Bronchial epithelial cell (primary cell): Measurements from ENCODE around the gene HTR6. TPM values are rescaled to one million over a fixed set of nuclear protein-coding genes. Genes with fewer than 3 reads are reported as not detected.

ENCODE experiments used
- DNase-seq: peaks from one replicate; pipeline ENCODE4 v3.0.0-alpha.2; 2010; ENCODE audit warnings: low read depth
- FAIRE-seq: peaks from 2 replicates; lab custom pipeline; 2011; peaks lifted over from hg19 to GRCh38; lab: Jason Lieb, UNC
- H3K27me3 ChIP-seq: 2 replicates; pipeline ENCODE4 v1.5.1; 2011; ENCODE audit warnings: low read length; ENCODE audit not compliant: control insufficient read depth, insufficient read depth
- H3K36me3 ChIP-seq: 2 replicates; pipeline ENCODE4 v1.5.1; 2011; ENCODE audit warnings: low read length; ENCODE audit not compliant: control insufficient read depth, insufficient read depth
- H3K4me3 ChIP-seq: 2 replicates; pipeline ENCODE4 v1.5.1; 2011; ENCODE audit warnings: mild to moderate bottlenecking, low read depth, low read length, control low read depth
- total RNA-seq: library from RNA; depleted of rRNA; stranded (reverse); fragments of >200 nt; gene quantifications from 2 replicates; pipeline ENCODE4 v1.2.1, GENCODE V29; 2014
- TF ChIP-seq, protein P1 (sequence below): IDR thresholded peaks from 2 replicates; pipeline ENCODE4 v1.5.1; 2011; ENCODE audit warnings: mild to moderate bottlenecking, moderate library complexity, low read length, control low read depth, inconsistent platforms; ENCODE audit not compliant: insufficient read depth, severe bottlenecking

Gene HTR6
- total RNA-seq, 1 donor from 2014 or later = not detected

DNA sequence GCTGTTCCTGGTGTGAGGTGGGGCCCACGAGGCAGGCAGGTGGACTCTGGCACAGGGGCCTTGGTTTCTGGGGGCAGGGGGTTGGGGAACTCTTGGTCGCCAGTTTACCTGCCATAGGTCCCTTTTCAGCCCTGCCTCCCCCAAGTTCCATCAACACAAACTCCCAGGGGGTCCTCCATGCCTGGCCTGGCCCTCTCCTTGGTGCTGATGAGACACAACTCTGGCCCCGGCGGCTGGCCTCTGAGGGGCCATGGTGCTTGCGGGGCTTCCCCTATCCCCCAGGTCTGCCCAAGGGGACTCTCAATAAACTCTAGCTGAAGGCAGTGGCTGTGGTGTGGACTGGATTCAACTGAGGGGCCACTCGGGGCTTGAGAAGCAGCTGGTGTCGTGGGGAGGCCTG lies 16.0 kb downstream of the HTR6 start:
- FAIRE-seq = no peak
- no peaks in the 10 kb centered on the region for H3K36me3 ChIP-seq

DNA sequence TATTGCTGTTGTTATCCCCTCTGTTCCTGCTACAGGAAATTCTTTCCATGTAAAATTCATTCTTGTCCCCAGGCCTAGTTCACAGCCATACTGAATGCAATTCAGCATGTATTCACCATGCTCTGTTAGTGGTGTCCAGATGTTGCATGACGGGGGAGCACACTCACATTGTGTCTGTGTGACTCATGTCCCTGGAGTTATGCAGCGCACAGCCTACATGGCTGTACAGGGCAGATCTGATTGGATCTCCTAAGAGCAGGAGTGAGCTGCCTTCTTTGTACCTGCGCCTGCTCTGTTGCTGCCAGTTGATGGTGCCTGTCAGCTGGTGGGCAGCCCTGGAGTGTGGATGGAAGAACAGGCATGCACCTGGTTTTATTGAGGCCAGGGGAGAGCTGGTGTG lies 17.6 kb downstream of the HTR6 start:
- TF ChIP-seq, protein P1, sequence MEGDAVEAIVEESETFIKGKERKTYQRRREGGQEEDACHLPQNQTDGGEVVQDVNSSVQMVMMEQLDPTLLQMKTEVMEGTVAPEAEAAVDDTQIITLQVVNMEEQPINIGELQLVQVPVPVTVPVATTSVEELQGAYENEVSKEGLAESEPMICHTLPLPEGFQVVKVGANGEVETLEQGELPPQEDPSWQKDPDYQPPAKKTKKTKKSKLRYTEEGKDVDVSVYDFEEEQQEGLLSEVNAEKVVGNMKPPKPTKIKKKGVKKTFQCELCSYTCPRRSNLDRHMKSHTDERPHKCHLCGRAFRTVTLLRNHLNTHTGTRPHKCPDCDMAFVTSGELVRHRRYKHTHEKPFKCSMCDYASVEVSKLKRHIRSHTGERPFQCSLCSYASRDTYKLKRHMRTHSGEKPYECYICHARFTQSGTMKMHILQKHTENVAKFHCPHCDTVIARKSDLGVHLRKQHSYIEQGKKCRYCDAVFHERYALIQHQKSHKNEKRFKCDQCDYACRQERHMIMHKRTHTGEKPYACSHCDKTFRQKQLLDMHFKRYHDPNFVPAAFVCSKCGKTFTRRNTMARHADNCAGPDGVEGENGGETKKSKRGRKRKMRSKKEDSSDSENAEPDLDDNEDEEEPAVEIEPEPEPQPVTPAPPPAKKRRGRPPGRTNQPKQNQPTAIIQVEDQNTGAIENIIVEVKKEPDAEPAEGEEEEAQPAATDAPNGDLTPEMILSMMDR = no peak
- Histone ChIP-seq H3K36me3 (no peaks in the 10 kb centered on the region), H3K4me3 (no peak overlapping the region), H3K27me3 (no peaks in the 10 kb centered on the region)
- DNase-seq (peak; percentile 70), FAIRE-seq (no peak)

More for the DNA sequence above, 16.0 kb downstream of the HTR6 start:
- DNase-seq = no peak
- TF ChIP-seq, protein P1 = no peak
- no peak overlapping the region for H3K4me3 ChIP-seq
- no peaks in the 10 kb centered on the region for H3K27me3 ChIP-seq

DNA sequence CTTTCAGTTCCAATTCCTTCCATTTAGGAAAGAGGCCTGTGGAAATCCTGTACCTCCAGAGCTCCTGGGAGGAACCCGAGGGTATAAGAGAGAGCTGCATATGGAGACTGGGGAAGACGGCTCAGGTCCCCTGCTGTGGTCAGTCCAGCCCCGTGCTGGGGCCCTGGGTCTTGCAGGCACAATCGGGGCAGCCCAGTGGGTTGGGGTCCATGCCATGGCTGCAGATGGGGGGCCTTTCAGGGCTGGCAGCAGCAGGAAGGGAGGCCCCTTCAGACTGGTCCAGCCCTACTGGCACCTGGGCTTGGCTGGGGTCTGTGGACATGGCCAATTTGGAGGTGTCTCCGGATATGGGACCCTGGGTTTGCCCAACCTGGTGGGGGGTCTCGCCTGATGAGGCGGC lies 18.2 kb downstream of the HTR6 start:
- no peaks in the 10 kb centered on the region for H3K36me3 ChIP-seq
- TF ChIP-seq, protein P1 = no peak
- no peak overlapping the region for H3K4me3 ChIP-seq
- FAIRE-seq = no peak
- H3K27me3 ChIP-seq = no peaks in the 10 kb centered on the region
- DNase-seq = no peak

DNA sequence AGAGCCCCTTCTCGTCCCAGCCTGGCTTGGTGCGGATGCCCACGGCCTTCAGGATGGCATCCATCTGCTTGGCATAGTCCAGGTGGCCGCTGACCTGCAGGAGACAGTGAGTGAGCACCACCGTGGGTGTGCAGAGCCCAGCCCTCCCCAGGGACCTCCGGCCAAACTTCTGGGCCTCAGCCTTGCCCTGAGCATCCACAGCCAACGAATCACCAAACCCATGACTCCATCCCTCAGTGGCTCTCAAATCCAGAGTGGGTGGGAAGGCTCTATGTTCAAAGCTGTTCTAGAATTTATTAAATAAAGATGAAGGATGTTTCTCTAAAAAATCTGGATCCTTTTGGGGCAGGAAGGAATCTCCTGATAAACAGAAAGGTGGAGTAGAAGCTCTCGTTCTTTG lies 18.7 kb downstream of the HTR6 start:
- DNase-seq (no peak), FAIRE-seq (no peak)
- TF ChIP-seq, protein P1 = no peak
- H3K4me3 ChIP-seq = no peak overlapping the region
- H3K36me3 ChIP-seq = no peaks in the 10 kb centered on the region
- H3K27me3 ChIP-seq = no peaks in the 10 kb centered on the region

DNA sequence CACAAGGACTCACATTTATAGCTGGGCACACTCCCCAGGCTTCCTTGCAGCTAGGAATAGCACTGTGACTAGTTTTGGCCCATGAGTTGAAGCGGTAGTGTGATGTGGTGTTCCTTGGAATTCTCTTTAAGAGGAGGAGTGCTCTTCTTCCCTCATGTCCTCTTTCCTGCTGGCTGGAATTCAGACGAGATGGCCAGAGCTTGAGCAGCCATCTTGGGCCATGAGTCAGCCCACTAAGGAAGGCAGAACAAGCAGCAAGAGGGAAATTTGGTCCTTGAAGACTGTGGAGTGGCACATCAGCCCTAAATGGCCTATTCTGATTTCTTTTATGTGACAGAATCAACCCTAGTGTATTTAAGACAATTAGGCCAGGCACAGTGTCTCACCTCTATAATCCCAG lies 20.0 kb downstream of the HTR6 start:
- H3K4me3 ChIP-seq = no peak overlapping the region
- no peaks in the 10 kb centered on the region for H3K27me3 ChIP-seq
- DNase-seq = no peak
- FAIRE-seq = no peak
- H3K36me3 ChIP-seq = no peaks in the 10 kb centered on the region
- TF ChIP-seq, protein P1 = no peak

DNA sequence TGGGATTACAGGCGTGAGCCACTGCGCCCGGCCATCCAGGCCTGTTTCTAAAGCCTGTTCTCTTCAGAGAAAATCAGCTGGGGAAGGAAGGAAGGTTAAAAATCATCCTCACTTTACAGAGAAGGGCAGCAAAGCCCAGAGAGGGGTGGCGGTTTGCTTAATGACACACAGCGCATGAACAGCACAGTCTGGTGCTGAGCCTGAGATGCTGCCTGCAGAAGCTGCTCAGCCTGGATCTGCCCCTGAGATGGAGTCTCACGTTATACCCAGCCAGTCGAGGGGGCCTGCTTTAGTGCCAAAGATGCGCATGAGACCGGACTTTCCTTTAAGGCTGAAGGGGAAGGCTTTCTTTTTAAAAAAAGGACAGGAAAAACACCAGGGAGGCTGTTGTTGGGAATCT lies 21.3 kb downstream of the HTR6 start:
- no peak overlapping the region for H3K4me3 ChIP-seq
- H3K27me3 ChIP-seq = no peaks in the 10 kb centered on the region
- no peak for FAIRE-seq
- no peak for DNase-seq
- no peaks in the 10 kb centered on the region for H3K36me3 ChIP-seq
- TF ChIP-seq, protein P1 = no peak
